ENCODE data around the gene ZFYVE9. TPM values are rescaled to one million over a fixed set of nuclear protein-coding genes. Genes with fewer than 3 reads are reported as not detected.

ZFYVE9 gene
- polyA plus RNA-seq, 1 experiment, result 20.7 TPM

GRCh38 chr1:52192024-52192423 lies 50.1 kb downstream of the ZFYVE9 start:
- no peak for DNase-seq (ENCODE audit: low read depth, low spot score)
- TF ChIP-seq, protein P1, sequence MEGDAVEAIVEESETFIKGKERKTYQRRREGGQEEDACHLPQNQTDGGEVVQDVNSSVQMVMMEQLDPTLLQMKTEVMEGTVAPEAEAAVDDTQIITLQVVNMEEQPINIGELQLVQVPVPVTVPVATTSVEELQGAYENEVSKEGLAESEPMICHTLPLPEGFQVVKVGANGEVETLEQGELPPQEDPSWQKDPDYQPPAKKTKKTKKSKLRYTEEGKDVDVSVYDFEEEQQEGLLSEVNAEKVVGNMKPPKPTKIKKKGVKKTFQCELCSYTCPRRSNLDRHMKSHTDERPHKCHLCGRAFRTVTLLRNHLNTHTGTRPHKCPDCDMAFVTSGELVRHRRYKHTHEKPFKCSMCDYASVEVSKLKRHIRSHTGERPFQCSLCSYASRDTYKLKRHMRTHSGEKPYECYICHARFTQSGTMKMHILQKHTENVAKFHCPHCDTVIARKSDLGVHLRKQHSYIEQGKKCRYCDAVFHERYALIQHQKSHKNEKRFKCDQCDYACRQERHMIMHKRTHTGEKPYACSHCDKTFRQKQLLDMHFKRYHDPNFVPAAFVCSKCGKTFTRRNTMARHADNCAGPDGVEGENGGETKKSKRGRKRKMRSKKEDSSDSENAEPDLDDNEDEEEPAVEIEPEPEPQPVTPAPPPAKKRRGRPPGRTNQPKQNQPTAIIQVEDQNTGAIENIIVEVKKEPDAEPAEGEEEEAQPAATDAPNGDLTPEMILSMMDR (IDR thresholded peaks at IDR 0.05; ENCODE audit: low read depth, low read length), result no peak
- H3K27ac ChIP-seq (ENCODE audit: low read depth, low read length), result no peak overlapping the region
- H3K9me3 ChIP-seq (ENCODE audit: control insufficient read depth, insufficient read depth, low read length), result no peaks in the 10 kb centered on the region
- POLR2A ChIA-PET, result no interaction called here
- H3K27me3 ChIP-seq (ENCODE audit: control insufficient read depth, insufficient read depth, low read length), result no peaks in the 10 kb centered on the region
- H3K4me3 ChIP-seq (ENCODE audit: low read depth, low read length), result no peak overlapping the region
- CTCF ChIA-PET, result no interaction called here

GRCh38 chr1:52192436-52192835 lies 50.5 kb downstream of the ZFYVE9 start:
- ChIA-PET POLR2A (no interaction called here), CTCF (no interaction called here)
- H3K27ac ChIP-seq (ENCODE audit: low read depth, low read length), result no peak overlapping the region
- H3K9me3 ChIP-seq (ENCODE audit: control insufficient read depth, insufficient read depth, low read length), result no peaks in the 10 kb centered on the region
- no peaks in the 10 kb centered on the region for H3K27me3 ChIP-seq (ENCODE audit: control insufficient read depth, insufficient read depth, low read length)
- DNase-seq (ENCODE audit: low read depth, low spot score), result no peak
- H3K4me3 ChIP-seq (ENCODE audit: low read depth, low read length), result no peak overlapping the region
- TF ChIP-seq, protein P1 (IDR thresholded peaks at IDR 0.05; ENCODE audit: low read depth, low read length), result no peak

DNA sequence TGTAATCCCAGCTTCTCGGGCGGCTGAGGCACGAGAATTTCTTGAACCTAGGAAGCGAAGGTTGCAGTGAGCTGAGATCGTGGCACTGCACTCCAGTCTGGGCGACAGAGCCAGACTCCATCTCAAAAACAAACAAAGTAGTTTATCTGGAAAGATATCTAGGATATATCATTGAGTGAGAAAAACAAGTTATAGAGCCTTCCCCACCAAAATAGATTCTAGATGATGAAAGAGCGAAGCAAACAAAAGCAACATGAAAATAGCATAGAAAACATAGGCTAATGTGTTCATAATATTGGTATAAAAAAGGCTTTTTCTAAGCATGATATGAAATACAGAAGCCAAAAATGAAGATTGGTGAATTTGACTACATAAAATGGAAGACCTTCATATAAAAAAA lies 52.1 kb downstream of the ZFYVE9 start:
- Histone ChIP-seq H3K27me3 (ENCODE audit: control insufficient read depth, insufficient read depth, low read length) (no peaks in the 10 kb centered on the region), H3K4me3 (ENCODE audit: low read depth, low read length) (no peak overlapping the region), H3K27ac (ENCODE audit: low read depth, low read length) (no peak overlapping the region), H3K9me3 (ENCODE audit: control insufficient read depth, insufficient read depth, low read length) (peaks cover 2% of the 10 kb centered on the region; the same call in 1 of the 2 replicates)
- TF ChIP-seq, protein P1 (IDR thresholded peaks at IDR 0.05; ENCODE audit: low read depth, low read length), result no peak
- DNase-seq (ENCODE audit: low read depth, low spot score), result no peak
- ChIA-PET POLR2A (interaction anchor here (1.1 kb wide), 1 partner anchor 52 kb away, joined by 3 read pairs; no protein-coding TSS in a partner anchor), CTCF (no interaction called here)

- Histone ChIP-seq H3K27me3 (ENCODE audit: control insufficient read depth, insufficient read depth, low read length) (no peaks in the 10 kb centered on the region), H3K4me3 (ENCODE audit: low read depth, low read length) (no peak overlapping the region), H3K27ac (ENCODE audit: low read depth, low read length) (no peak overlapping the region), H3K9me3 (ENCODE audit: control insufficient read depth, insufficient read depth, low read length) (peaks cover 5% of the 10 kb centered on the region)
- TF ChIP-seq, protein P1 (IDR thresholded peaks at IDR 0.05; ENCODE audit: low read depth, low read length), result no peak
- POLR2A ChIA-PET, result no interaction called here
- CTCF ChIA-PET, result interaction anchor here (0.6 kb wide), 1 partner anchor 10 kb away, joined by 4 read pairs; no protein-coding TSS in a partner anchor
- peak; percentile 51 for DNase-seq (ENCODE audit: low read depth, low spot score)
Measured at GRCh38 chr1:52195161-52195560, 53.3 kb downstream of the ZFYVE9 start.

DNA sequence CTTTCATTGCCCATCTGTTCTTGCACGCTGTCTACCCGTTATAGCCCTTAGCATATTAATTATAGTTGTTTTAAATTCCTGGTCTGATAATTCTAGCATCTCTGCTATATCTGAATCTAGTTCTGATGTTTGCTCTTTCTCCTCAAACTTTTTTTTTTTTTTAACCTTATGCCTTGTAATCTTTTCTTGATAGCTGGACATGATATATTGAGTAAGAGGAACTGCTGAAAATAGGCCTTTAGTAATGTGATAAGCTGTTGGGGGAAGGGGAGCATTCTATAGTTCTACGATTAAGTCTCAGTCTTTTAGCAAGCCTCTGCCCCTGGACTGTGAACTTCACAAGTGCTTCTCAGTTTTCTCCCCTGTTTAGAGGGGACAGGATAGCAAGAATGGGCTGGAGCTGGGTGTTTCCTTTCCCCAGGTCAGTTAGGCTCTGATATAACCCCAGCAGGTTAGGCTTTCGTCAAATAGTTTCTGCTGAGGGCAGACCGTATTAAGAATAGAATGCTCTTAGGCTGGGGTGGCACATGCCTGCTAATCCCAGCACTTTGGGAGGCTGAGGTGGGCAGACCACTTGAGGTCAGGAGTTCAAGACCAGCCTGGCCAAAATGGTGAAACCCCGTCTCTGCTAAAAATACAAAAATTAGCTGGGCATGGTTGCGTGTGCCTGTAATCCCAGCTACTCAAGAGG lies 62.2 kb downstream of the ZFYVE9 start:
- POLR2A ChIA-PET, result no interaction called here
- H3K9me3 ChIP-seq (ENCODE audit: control insufficient read depth, insufficient read depth, low read length), result peaks cover 3% of the 10 kb centered on the region
- no peak for DNase-seq (ENCODE audit: low read depth, low spot score)
- TF ChIP-seq, protein P1 (IDR thresholded peaks at IDR 0.05; ENCODE audit: low read depth, low read length), result no peak
- no peak overlapping the region for H3K27ac ChIP-seq (ENCODE audit: low read depth, low read length)
- no peaks in the 10 kb centered on the region for H3K27me3 ChIP-seq (ENCODE audit: control insufficient read depth, insufficient read depth, low read length)
- no peak overlapping the region for H3K4me3 ChIP-seq (ENCODE audit: low read depth, low read length)
- CTCF ChIA-PET, result interaction anchor here (1.0 kb wide), 1 partner anchor 9 kb away, joined by 4 read pairs; no protein-coding TSS in a partner anchor

All from AG04450 (cell line).